Endometrium (tissue), 2 donors: ENCODE data around the gene RARRES2.

ENCODE experiments used
- FAIRE-seq: peaks from 2 replicates; lab custom pipeline; 2012; peaks lifted over from hg19 to GRCh38; lab: Jason Lieb, UNC
- donor health status: control.
- donor health status: control.

Gene RARRES2

DNA sequence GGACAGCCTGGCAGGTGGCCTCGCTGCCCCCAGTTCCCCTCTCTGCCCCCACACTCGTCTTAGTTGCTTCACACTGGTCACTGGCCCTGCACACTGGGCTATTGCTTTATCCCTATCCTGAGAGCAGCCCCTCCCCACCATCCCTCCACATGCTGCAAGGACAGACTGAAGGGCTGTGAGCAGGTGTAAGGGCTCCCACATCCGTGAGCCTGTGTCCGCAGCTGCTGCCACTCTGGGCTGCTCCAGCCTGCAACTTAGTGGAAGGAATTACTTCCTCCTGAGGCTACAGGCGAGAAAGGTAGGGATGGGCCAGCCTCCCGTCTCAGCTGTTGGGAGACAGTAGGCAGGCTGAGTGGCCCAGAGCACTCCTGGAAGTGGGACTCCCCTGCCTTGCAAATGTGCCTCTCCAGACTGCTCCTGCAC lies 3.8 kb downstream of the RARRES2 start:
- no peak for FAIRE-seq

DNA sequence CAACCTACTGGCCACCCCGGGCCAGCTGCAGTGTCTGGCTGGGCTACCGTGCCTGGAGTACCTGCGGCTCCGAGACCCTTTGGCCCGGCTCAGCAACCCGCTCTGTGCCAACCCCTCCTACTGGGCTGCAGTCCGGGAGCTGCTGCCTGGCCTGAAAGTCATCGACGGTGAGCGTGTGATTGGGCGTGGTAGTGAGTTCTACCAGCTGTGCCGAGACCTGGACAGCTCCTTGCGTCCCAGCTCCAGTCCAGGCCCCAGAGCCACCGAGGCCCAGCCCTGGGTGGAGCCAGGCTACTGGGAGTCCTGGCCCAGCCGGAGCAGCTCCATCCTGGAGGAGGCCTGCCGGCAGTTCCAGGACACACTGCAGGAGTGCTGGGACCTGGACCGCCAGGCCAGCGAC lies 4.2 kb downstream of the RARRES2 start:
- FAIRE-seq: no peak

DNA sequence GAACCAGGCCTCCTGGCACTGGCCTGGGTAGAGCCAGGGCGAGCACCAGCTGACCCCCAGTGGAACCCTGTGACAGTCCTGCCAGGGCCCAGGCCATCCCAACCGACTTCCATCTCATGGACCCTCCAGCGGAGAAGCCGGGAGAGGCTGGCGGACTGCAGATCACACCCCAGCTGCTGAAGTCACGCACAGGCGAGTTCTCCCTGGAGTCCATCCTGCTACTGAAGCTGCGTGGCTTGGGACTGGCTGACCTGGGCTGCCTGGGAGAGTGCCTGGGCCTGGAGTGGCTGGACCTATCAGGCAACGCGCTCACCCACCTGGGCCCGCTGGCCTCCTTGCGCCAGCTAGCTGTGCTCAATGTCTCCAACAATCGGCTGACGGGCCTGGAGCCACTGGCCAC lies 4.7 kb downstream of the RARRES2 start:
- no peak for FAIRE-seq

DNA sequence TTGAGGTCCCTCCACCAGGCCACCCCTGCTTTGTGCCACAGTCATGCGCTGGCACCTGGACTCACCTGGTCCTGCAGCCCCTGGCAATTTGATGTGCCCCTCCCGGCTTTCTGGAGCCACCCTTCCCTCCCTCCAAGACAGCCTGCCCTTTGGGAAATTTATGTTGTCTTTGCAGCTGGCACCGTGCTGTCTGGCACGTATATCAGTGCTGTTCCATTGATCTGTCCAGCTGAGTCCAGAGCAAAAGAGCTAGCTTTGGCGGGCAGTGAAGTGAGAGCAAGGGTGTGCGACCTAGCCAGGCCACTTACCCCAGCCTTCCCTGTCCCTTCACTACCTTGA lies 5.7 kb downstream of the RARRES2 start:
- FAIRE-seq: no peak

DNA sequence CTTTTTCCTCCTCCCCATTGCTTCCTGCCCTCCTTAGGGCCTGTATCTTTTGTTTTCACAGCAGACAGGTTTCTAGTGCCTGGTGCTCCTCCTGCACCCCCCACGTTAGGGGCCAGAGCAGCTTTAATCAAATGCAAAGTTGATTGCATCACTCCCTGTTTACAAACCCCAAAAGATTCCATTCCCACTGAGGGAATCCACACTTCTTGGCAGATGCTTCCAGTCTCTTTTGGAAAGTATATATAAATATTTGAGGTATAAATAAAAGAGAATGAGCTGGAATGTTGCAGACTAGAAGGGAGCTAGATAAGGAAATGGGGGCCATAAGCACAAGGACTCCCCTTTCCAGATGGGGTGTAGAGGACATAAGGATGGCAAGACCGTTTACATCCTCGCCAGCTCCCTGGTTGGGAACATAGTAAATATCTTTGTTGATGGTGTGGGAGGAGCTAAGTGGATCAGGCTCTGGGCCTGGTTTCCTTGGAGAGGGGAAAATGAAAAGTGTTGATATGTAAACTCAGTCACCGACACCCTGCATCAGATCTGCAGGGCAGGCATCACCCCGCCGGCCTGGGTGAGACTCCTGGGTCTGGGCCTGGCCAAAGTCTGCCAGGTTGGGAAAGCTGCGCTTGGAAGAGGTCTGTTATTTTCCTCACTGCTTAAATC lies 6.2 kb downstream of the RARRES2 start:
- no peak for FAIRE-seq

DNA sequence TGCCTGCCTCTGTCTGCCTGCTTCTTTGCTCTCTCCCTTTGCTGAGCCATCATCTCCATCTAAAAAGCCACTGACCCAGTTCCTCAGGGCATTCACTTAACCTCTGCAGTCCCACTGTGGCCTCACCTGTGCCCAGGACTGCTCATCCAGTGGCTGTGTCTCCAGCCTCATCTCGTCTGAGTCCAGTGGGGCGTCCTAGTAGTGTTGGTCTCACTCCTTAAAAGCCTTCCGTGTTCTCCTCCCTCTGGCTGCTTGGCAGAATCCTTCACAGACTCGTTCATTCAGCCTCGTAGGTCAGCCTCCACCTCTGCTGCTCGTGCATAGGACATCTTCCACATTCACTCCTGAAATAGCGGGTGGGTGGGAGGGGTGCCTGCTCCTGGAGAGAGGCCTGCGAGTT lies 7.3 kb downstream of the RARRES2 start:
- FAIRE-seq: no peak

DNA sequence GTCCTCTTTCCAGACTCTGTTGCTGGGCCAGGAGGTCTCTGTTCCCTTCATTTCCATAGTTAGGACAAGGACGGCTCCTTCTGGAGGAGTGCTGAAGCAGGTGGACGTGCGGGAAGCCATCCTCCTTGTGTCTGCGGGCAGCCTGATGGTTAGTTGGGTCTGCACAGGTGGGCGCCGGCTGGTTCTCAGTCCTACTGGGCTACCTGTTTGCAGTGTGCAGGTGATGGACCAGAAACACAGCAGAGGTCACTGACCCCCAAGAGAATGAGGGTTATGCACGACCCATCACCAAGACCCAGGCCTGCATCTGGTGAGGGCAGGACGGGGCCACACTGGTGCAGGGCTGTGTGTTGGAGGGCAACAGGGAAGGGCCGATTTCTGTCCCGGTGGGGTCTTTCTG lies 7.8 kb downstream of the RARRES2 start:
- no peak for FAIRE-seq

DNA sequence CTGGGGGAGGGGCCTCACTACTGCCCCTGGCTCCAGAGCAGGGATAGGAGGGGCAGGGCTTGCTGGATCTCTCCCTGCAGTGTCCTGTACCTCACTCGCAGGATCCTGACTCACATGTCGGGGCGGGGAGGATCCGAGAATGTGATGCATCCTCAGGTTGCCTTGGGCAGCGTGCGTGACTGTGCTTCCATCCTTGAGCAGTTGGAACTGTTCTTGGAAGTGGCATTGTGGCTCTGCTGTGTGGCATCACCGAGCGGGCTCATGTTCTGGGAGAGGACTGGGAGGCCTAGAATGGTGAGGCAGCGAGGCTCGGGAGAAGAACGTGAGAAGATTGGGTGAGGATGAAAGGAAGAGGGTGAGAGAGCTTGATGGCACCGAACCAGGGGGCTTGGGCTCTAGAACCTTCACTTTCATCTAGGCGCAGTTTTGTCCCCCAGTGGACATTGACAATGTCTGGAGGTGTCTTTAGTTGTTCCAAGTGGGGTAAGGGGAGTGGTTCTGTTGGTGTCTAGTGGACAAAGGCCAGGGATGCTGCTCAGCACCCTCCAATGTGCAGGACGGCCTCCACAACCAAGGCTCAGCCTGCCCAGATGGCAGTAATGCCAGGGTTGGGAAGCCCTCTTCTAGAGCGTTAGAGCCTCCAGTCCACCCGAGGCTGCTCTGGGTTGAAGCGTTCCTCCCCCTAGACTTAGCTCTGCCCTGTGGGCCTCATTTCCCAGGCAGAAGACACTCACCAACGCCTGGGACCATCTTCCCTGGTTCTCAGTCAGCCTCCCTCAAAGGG lies 8.4 kb downstream of the RARRES2 start:
- FAIRE-seq: no peak

DNA sequence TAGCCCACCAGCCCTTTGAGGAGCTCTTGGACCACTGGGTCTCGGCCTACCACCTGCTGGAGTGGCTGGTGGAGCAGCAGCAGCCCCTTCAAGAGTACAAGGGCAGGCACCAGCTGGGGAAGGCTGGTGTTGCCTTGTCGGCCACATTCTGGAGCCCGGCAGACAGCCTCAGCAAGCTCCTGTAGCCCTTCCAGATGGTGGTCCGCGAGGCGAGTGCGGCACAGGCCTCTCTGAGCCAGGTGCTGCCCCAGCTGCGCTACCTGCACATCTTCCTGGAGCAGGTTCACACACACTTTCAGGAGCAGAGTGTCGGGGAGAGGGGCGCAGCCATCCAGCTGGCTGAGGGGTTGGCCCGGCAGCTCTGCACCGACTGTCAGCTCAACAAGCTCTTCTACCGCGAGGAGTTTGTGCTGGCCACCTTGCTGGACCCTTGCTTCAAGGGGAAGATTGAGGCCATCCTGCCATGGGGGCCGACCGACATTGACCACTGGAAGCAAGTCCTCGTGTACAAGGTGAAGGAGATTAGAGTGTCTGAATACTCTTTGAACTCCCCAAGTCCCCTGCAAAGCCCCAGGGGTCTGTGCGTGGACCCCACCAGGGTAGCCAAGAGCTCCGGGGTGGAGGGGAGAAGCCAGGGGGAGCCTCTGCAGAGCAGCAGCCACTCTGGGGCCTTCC lies 11.1 kb downstream of the RARRES2 start:
- FAIRE-seq: no peak

DNA sequence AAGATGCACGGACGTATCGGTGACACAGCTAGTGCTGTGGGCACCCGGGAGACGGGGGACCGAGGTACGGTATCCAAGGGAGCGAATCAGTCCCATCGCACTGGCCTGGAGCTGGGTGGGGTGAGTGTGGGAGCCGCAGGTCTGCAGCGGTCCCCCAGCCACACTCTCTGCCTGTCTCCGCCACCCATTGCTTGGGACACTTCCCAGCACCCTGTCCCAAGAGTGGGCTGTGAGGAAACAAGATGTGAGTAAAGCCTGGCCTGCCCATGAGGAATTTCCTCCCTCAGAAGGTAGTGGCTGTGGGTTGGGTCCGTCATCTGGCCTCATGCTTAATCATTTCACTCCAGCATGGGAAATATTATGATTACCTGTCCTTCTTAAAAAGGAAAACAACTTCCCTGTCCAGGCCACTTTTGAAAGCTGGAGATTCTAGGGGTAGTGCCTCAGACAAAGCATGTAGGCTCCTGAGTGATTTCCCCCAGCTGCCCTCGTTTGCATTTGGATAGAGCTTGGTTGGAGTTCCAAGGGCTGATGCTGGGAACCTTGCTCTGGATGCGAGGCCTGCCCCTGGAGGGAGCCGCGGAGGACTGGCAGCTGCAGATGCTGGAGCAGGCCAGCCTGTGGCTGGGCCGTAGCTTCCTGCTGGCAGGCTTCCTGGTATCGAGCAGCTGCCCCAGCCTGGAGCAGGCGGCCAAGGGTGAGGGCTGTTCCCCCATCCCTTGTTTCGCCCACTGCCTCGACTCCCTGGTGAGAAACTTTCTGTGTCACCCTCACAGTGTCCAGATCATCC lies 11.9 kb downstream of the RARRES2 start:
- FAIRE-seq: no peak

DNA sequence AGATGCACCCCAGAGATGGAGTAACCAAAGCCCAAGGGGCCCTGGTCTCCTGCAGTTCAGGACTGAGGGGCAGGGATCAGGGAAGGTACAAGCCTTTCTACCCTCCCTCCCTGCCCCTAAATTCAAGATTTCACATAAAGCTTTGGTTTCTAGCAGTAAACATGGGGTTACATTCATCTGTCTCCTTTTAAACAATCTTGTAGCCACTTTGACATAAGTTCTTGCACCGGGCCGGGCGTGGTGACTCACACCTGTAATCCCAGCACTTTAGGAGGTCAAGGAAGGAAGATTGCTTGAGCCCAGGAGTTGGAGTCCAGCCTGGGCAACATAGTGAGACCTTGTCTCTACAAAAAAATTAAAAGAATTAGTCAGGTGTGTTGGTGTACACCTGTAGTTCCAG lies 14.1 kb downstream of the RARRES2 start:
- FAIRE-seq: no peak

DNA sequence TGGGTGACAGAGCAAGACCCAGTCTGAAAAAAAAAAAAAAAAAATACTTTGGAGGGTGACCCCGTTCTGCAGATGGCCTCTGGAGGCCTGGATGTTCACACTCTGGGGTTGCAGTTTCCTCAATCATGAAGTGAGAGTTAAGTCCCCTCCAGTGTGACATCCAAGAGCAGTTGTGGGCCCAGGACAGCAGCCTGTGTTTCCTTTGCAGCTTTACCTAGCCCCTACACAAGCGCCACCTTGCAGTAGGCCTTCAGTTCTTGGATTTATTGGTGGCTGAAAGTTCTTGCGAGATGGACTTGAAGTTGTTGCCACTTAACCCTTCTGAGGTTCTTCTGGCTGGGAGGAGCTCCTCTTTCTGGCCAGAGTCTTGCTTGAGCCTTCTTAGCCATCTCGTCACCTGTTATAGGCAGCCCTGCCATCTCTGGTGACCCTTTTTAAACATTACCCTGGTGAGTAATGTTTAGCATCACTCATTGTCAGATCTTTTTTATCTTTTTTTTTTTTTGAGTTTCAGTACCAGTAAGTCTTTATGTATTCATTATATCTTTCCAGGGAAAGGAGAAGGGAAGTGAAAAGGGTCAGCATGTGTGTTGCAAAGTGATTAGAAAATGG lies 14.7 kb downstream of the RARRES2 start:
- no peak for FAIRE-seq

DNA sequence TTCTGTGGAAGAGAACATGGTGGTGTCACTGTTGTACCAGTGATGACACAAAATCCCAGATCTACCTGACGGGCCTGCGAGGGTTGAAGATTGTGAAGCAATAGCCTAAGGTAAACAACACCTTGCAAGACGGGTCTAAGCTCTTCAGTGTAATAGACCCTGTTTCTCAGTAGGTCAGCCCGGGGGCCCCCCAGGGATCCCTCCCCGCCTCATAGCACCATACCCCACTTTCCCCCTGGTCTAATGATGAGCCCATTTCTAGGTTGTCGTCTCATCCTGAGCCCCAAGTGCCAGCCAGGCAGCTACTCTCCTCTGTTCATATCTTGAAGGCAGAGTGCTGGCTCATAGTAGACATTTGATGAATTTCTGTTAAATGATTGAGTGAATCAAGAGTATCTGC lies 15.5 kb downstream of the RARRES2 start:
- no peak for FAIRE-seq

DNA sequence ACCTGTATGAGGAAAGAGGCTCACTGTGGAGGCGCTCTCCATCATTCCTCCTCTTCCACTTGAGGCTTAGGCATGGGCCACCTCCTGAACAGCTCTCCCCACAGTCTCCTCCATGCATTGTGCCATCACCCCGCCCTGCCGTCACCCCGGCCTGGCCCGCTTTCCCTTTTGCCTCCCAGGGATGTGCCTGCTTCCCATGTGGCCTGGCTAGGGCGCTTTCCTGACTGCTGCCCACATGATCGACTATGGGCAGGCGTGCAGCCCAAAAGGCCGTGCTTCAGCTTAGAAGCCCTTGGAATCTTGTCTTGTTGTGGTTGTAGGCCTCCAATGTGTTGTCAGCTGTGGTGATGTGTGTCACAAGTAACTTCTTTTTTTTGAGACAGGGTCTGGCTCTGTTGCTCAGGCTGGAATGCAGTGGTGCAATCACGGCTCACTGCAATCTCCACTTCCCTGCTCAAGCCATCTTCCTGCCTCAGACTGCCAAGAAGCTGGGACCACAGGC lies 16.3 kb downstream of the RARRES2 start:
- FAIRE-seq: no peak

DNA sequence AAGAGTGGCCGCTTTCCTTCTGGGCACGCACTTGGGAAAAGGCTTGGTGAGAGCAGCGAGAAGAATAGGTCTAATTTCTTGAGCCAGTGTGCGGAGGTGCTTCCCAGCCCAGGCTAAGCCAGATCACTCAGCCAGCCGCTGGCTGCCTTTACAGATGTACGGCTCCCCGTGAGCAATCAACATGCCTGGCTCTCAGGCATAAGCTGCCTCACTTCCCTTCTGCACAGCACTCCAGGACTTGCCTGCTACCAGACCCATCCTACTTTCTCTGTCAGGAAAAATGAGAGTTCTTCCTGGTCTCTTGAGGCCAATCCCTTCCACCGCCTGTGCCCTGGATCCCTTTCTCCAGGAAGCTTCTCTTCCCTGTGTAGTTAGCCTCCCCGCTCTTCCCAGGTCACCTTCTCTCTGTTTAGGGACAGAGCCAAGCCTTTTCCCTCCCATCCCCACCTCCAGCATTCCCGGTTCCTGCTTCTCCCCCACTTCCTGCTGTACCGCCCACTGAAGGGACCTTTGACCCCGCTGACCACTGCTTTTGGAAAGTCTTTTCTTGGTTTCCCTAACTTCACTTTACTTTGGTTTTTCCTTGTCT lies 17.0 kb downstream of the RARRES2 start:
- FAIRE-seq: no peak

DNA sequence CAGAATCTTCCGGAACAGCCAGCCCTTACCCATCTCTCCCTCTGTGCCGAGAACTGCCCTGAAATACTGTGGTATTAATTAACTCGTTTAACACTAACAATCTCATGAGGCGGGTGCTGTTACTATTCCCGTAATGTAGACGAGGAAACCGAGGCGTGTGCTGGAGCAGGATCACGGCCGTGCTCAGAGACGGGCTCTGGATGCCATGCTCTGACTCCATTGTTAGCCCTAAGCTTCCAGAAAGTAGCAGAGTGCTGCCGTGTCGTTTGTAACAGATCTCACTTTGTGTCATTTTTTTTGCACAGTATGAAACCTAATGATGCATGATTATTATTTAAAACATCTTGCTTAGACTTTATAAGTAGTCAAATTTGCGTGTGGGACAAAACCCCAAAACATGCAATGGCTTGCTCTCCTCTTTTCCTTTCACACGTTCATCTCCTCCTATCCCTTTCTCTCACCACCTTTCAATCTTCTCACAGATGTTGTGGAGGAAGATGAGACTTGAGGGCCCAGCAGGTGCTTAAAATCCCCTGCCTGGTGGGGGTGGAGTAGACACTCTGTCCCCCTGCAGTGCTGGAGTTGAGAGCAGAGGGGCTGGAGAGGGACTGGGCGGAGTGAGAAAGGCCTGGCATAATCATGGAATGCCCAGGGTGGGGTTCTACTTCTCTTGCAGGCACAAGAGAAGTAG lies 17.6 kb downstream of the RARRES2 start:
- no peak for FAIRE-seq

DNA sequence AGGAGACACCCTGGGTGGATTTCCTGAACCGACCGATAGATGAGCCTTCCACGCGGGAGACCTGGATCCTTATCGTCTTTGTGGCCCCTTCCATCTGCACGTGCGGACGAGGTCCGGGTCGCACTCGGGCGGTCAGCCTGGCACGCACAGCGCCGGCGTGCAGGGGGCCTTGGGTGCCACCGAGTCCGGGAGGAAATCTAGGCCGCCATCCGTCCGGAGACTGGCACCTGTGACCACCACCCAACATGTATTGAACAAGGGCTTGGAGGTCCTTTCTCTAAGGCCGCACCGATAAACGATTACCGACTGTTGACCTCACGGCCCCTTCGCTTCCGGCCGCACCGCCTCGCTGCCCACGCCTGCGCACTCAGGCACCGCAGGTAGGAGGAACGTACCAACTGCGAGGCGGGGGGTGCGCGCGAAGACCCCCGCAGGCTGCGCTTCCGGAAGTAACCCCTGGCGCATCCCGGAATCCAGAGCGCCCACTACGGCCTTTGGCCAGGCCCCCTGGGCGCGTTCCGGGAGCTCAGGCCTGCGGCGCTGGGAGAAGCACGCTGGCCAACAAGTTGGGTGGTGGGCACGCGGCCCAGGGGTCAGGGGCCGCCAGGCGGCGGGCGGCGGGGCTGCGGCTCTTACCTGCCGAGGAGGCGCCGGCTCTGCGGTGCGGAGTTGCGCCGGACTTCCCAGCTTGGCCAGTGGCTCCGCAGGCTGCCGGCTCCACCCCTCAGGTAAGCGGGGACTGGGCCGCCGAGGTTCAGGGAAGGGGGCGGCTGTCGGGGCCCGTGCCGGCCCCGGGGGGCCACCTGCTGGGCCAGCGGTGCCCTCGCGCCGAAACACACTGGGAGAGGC lies 18.4 kb downstream of the RARRES2 start, which contains the start of the genes ACTR3C and LRRC61:
TSS of gene ACTR3C (minus strand) at position 713 of the 849 bp plus-strand sequence. CDS start 28,249 bp downstream, outside the sequence.
TSS of gene LRRC61 (plus strand) at position 523 of the 849 bp plus-strand sequence. CDS start 13,507 bp downstream, outside the sequence.
- no peak for FAIRE-seq

DNA sequence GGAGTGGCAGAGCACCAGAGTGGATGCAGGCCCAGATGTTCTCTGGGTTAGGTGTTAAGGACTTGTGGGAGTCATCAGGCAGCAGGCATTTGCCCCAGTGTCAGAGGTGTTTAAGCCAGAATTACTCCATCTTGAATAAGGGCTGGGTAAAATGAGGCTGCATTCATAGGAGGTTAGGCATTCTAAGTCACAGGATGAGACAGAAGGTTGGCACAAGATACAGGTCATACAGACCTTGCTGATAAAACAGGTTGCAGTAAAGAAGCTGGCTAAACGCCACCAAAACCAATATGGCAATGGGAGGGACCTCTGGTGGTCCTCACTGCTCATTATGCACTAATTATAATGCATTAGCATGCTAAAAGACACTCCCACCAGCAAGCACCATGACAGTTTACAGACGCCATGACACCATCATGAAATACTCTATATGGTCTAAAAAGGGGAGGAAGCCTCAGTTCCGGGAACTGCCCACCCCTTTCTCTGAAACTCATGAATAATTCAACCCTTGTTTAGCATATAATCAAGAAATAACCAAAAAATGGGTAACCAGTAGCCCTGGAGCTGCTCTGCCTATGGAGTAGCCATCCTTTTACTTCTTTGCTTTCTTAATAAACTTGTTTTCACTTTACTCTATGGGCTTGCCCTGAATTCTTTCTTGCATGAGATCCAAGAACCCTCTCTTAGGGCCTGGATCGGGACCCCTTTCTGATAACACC lies 19.2 kb downstream of the RARRES2 start:
- no peak for FAIRE-seq

DNA sequence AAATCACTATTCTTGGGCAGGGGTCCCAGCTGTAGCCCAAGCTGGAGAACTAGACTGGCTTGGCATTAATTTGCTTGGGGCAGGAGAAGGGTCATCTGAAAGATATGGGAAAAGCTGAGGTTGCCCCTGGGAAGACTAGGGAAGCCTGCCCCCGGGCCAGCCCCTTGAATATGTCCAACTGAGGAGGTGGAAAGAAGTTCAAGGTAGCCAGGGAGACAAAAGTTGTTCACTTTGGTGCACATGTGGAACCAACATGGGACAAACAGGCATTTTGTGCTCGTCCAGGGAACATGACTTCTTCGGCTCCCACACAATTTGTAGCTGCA lies 19.7 kb downstream of the RARRES2 start:
- FAIRE-seq: no peak
